Measurements from ENCODE around the gene TEDC2.
"Not testable (repeated sequence)": the region's sequence is repeated elsewhere in the genome, so short reads cannot be mapped to it uniquely, and the experiment has no call there.

Gene TEDC2

DNA sequence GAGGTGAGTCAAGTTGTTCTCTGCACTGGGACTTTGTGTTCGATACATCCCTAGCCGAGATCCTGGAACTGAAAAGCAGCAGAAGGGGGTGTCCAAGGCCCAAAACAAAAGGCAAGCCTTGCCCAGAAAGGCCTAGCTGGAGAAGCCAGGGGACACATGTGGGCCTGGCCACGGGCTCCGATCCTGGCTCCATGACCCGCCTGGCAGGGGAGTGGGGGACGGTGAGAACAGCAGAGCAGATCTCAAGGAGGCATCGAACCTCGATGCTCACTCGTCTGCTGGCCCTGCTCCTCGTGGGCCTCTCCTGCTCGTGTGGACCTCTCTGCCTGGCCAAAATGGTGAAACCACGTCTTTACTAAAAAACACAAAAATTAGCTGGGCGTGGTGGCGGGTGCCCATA is 21.8 kb upstream of the TEDC2 start:
- no peak for ATAC-seq

DNA sequence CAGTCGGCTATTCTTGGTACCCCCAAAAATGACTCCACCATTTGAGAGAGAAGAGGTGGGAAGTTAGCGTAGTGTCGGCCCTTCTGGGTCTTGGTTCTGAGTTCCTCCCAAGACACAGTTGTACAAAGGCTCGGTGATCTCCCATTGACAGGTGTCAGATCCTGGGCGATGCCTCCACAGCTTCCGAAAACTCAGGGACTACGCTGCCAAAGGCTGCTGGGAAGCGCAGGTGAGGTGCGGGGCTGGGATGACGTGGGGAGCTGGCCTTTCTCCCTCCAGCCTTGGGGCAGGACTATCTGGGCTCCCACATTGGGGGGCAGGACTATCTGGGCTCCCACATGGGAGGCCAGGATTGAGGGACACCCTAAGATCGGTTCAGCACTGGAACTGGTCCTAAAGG is 20.3 kb upstream of the TEDC2 start:
- no peak for ATAC-seq

- not testable (repeated sequence) for ATAC-seq
Observed at GRCh38 chr16:2441143-2441804, 18.6 kb upstream of the TEDC2 start.

- no peak for ATAC-seq
Observed at GRCh38 chr16:2443555-2443954, 16.4 kb upstream of the TEDC2 start.

GRCh38 chr16:2447920-2448583 is 11.9 kb upstream of the TEDC2 start:
- ATAC-seq = no peak

DNA sequence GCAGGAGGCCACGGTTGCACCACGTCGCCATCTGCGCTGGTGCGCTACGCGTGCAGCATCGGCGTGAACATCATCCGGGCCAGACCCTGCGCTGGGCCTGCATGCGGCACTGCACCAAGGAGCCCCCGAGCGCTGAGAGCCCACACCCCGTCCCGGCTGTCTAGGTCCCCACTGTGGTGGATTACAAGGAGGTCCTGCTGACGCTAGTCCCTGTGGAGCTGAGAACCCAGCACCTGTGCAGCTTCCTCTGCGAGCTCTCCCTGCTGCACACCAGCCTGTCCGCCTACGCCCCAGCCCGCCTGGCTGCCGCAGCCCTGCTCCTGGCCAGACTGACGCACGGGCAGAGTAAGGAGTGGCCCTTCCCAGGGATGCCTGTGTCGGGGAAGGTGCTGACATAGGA is 10.8 kb upstream of the TEDC2 start:
- no peak for ATAC-seq

DNA sequence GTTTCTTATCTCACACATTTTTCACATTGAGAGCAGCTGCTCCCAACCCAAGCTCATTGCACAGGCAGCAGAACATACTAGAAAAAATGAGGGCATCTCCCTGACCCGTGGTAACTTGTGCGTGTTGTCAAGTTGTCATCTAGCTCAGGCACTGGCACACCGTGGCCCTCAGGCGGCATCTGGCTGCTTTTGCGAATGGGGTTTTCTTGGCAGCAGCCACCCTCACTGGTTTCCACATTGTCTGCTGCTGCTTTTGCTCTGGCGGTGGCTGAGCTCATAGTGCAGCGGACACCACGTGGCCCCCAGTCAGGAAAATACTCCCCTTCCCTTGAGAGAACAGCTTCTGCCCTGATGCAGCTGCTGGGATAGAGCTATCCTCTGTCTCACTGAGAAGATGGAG is 9.4 kb upstream of the TEDC2 start:
- ATAC-seq = no peak

DNA sequence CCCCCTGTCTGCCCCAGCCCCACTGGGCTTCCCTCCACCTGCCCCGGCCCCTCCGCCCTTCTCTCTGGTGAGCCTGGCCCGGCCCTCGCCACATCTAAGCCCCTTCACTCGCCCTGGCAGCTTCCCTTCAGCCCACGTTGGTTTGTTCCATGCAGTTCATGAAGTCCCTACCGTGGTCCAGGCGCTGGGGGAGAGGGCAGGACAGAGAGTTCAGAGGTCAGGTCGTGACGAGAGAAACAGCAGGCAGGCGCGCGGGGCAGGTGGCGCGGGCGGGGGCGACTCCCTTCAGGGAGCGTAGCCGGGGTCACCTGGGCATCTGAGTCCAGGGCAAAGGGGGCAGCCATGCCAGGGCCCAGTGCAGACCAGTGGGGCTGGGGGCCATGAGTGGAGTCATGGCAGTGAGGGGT is 8.9 kb upstream of the TEDC2 start:
- ATAC-seq = no peak

DNA sequence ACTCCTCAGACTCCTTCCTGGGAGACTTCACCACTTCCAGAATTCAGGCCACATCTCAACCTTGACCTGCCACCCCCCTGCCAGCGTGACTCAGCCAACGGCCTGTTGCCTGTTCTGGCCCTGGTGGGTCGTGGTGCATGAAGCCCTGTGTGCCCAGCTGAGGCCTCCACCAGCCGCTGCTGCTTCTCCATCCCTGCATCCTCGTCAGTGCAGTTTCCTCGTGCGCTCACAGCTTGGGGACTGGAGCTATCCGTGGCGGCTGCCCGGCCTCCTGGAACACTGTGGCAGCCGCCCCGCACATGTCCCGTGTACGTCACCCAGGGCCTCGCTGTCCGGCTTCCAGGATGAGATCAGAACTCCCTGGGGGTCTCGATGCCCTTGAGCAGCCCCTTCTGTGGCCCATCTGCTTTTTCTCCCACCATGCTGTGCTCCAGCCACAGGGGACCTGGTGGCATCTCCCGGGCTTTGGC is 8.0 kb upstream of the TEDC2 start:
- ATAC-seq = no peak

DNA sequence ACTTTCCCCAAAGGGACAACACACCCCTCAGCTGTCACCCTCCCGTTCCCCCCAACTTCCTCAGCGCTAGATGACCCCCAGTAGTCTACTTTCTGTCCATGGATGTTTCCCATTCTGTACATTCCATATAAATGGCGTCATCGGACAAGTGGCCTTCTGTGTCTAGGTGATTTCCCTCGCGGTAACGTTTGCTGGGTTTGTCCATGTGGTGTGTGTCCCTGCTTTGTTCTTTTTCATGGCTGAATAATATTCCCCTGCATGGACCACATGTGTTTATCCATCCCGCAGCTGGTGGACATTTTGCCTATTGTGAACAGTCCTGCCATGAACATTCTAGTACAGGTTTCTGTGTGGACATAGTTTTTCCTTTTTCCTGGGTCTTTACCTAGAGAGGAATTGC is 7.3 kb upstream of the TEDC2 start:
- no peak for ATAC-seq

- no peak for ATAC-seq
Observed at GRCh38 chr16:2455081-2455845, 4.6 kb upstream of the TEDC2 start.

- no peak for ATAC-seq
Observed at GRCh38 chr16:2456551-2457153, 3.3 kb upstream of the TEDC2 start.

DNA sequence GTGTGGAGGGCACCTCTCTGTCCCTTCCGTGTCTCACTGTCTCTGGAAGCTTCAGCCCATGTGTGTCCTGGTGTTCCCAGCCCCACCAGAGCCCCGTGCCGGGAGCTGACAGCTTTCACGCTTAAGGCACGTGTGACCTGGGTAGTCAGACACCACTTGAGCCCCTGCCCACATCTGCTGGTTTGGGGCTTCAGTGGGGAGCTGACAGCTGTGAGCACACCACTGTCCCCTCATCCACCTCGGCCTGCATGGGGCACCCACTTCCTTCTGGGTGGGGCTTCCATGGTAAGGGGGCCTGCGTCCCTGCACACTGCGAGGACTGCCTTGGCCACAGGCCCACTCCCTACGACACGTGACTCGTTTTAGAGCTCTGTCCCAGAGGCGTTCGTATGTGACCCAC is 2.6 kb upstream of the TEDC2 start:
- no peak for ATAC-seq

- no peak for ATAC-seq
Observed at GRCh38 chr16:2457946-2458345, 2.0 kb upstream of the TEDC2 start.

DNA sequence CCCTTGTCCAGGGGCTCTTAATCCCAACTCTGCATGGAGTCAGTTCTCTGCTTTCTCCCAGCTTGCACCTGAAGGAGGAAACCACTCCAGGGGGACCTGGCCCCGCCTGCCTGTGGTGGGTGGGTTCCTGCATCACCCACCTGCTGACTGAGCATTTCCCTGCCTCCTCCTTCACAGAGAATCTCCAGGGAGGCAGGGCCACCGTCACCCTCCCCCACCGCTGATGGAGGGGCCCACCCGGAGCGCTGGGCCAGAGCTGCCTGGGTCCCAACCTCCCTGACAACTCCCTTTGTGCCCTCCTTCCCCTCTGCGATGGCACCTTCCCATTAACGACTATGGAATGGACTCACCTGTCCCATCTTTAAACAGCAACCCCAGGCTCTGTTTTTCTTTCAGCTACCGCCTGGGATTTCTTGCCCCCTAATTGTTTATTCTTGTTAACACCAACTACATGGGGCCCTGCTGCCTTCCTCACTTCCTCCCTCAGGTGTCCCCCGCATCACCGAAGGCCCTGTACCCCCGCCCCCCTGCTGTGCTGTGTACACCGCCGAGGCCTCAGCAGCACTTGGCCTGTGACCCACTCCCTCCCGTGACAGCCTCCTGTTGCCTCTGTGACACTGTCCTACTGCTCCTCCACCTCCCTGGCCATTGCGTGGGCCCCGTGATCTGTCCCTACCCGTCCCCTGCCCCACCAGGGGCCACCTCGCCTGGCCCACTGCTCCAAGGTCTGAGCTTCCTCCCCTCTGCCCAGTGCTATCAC is 842 bp upstream of the TEDC2 start:
- no peak for ATAC-seq

GRCh38 chr16:2460391-2460713 is 443 bp downstream of the TEDC2 start:
- ATAC-seq = no peak

- ATAC-seq = no peak
Observed at GRCh38 chr16:2460916-2461315, 1.0 kb downstream of the TEDC2 start.

- ATAC-seq = no peak
Observed at GRCh38 chr16:2462031-2462866, 2.3 kb downstream of the TEDC2 start.

GRCh38 chr16:2464333-2464732 is 4.4 kb downstream of the TEDC2 start:
- ATAC-seq = no peak

DNA sequence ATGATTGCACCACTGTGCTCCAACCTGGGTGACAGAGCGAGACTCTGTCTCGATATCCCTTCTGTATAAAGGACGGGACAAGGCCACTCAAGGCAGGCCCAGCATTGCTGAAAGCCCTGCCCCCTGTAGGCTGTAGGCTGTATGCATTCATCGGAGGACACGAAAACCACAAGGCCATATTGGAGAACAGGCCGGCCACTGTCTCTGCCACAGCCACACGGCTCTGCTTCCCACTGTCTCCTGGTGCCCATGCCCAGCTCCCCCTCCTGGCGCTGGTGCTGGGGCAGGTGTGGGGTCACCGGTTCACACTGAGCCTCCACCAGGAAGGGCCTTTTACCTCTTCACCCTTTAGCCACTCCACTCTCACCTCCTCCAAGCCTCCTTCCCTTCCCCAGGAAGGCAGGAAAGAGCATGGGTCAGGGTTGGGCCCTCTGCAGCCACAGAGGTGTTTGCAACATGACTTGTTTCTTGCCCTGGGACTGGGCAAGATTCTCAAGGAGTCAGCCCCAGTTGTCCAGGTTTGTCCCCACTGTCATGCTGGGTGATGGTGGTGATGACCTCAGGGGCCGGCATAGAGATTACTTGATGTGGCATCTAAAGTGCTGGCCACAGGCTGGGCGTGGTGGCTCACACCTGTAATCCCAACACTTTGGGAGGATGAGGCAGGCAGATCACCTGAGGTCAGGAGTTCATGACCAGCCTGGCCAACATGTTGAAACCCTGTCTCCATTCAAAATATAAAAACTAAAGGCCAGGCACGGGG is 5.9 kb downstream of the TEDC2 start:
- no peak for ATAC-seq

Data from activated CD4-positive, CD25-positive, alpha-beta regulatory T cell treated with anti-CD3 and anti-CD28 coated beads, Interleukin-2, amount 50 U/mL, for 24 hours (primary cell).